Esophagus muscularis mucosa (tissue), 4 donors: ENCODE data around the gene PARP12. TPM values are rescaled to one million over a fixed set of nuclear protein-coding genes. Genes with fewer than 3 reads are reported as not detected.

Source experiments
- DNase-seq: peaks from one replicate; pipeline ENCODE4 v3.0.0-alpha.2; 2017; ENCODE audit errors: extremely low spot score
- H3K27ac ChIP-seq, 4 donors: fragments of 200-600 bp; sonication (generic); replicated peaks in 1 of 4; 1 replicate in 3 of 4; 2 replicates in 1 of 4; pipeline ENCODE4 v1.5.1; 2016 to 2019; ENCODE audit warnings: mild to moderate bottlenecking in 1 of 4
- H3K27me3 ChIP-seq, 4 donors: fragments of 200-600 bp; sonication (generic); one replicate each; pipeline versions ENCODE4 v1.5.1 to v1.6.0; 2016 to 2019
- H3K36me3 ChIP-seq, 4 donors: fragments of 200-600 bp; sonication (generic); one replicate each; pipeline ENCODE4 v1.5.1; 2016 to 2019
- H3K4me1 ChIP-seq, 4 donors: fragments of 200-600 bp; sonication (generic); one replicate each; pipeline ENCODE4 v1.5.1; 2016 to 2019
- H3K4me3 ChIP-seq, 4 donors: fragments of 200-600 bp; sonication (generic); 1 replicate in 2 of 4; 2 replicates in 2 of 4; pipeline ENCODE4 v1.5.1; 2016 to 2019; ENCODE audit warnings: mild to moderate bottlenecking in 4 of 4, moderate library complexity in 1 of 4
- H3K9me3 ChIP-seq, 4 donors: fragments of 200-600 bp; sonication (generic); 1 replicate in 3 of 4; 2 replicates in 1 of 4; pipeline ENCODE4 v1.5.1; 2016 to 2019
- CTCF ChIP-seq, 3 experiments: fragments of 200-600 bp in 2 of 3; fragments of 450-650 bp in 1 of 3; sonication (generic) in 2 of 3; IDR thresholded peaks; one replicate each; pipeline ENCODE4 v1.5.1; 2017 to 2019; ENCODE audit warnings: antibody characterized with exemption in 3 of 3, mild to moderate bottlenecking in 2 of 3, moderate library complexity in 1 of 3
- EP300 ChIP-seq: sonication (generic); formaldehyde crosslinking; IDR thresholded peaks from one replicate; pipeline ENCODE4 v1.6.1; 2017; ENCODE audit warnings: antibody characterized with exemption
- POLR2A ChIP-seq: fragments of 450-650 bp; IDR thresholded peaks from one replicate; pipeline ENCODE4 v1.6.1; 2017; ENCODE audit warnings: antibody characterized with exemption, moderate library complexity, mild to moderate bottlenecking, low read depth
- POLR2AphosphoS5 ChIP-seq, 2 donors: sonication (generic); formaldehyde crosslinking; IDR thresholded peaks; one replicate each; pipeline ENCODE4 v1.6.1; 2017; ENCODE audit warnings: antibody characterized with exemption in 2 of 2
- WGBS: methylation state at CpG from one replicate; pipeline ENCODE4 v1.1.5; 2018; 5-methylcytosine and 5-hydroxymethylcytosine counted together
- intact Hi-C: fragments of 100-400 bp; cut with DNase I; formaldehyde crosslinking; loops from one replicate; pipeline ENCODE4 v1.15.1; 2023
- total RNA-seq, 4 donors: library from RNA; depleted of rRNA; stranded (reverse); fragments of >200 nt; gene quantifications; one replicate each; pipeline versions ENCODE4 v1.1.0 to v1.2.1, GENCODE V29; 2016

PARP12 gene
- total RNA-seq, 4 donors from 2014 or later: 20.6 to 24.5 (median 23.4) TPM

GRCh38 chr7:140035400-140036223 lies 27.1 kb downstream of the PARP12 start:
- peaks cover 0 to 6% (median 4%) of the 10 kb centered on the region in 4 donors for H3K4me1 ChIP-seq
- TF ChIP-seq EP300 (no peak), POLR2AphosphoS5 (IDR thresholded peaks at IDR 0.05) (no peak), POLR2A (no peak), CTCF (IDR thresholded peaks at IDR 0.05) (no peak)
- H3K27ac ChIP-seq: no peak overlapping the region
- no peaks in the 10 kb centered on the region for H3K27me3 ChIP-seq
- no peak overlapping the region for H3K4me3 ChIP-seq
- no peaks in the 10 kb centered on the region for H3K9me3 ChIP-seq
- peaks cover 28 to 81% (median 45%) of the 10 kb centered on the region in 4 donors for H3K36me3 ChIP-seq
- WGBS: 65% methylated on average over 6 of the region's 7 CpGs
- intact Hi-C loops: no loop called here
- no peak for DNase-seq

GRCh38 chr7:140034421-140034820 lies 28.3 kb downstream of the PARP12 start:
- H3K4me1 ChIP-seq: peaks cover 0 to 6% (median 4%) of the 10 kb centered on the region in 4 donors
- no peak for TF ChIP-seq EP300
- TF ChIP-seq POLR2AphosphoS5 (IDR thresholded peaks at IDR 0.05): no peak
- TF ChIP-seq CTCF (IDR thresholded peaks at IDR 0.05): no peak
- TF ChIP-seq POLR2A: no peak
- no peak overlapping the region for H3K27ac ChIP-seq
- H3K4me3 ChIP-seq: no peak overlapping the region
- peaks cover 17 to 78% (median 40%) of the 10 kb centered on the region in 4 donors for H3K36me3 ChIP-seq
- intact Hi-C loops: no loop called here
- H3K9me3 ChIP-seq: no peaks in the 10 kb centered on the region
- no peaks in the 10 kb centered on the region for H3K27me3 ChIP-seq
- no peak for DNase-seq

GRCh38 chr7:140033779-140034363 lies 28.9 kb downstream of the PARP12 start:
- H3K36me3 ChIP-seq: peaks cover 15 to 73% (median 39%) of the 10 kb centered on the region in 4 donors
- intact Hi-C loops: no loop called here
- peaks cover 0 to 4% (median under 1%) of the 10 kb centered on the region in 4 donors for H3K4me1 ChIP-seq

GRCh38 chr7:140033036-140033435 lies 29.7 kb downstream of the PARP12 start:
- 91% methylated on average over 8 of the region's 8 CpGs for WGBS
- DNase-seq: no peak
- Histone ChIP-seq H3K4me3 (no peak overlapping the region), H3K36me3 (peaks cover 19 to 74% (median 41%) of the 10 kb centered on the region in 4 donors), H3K4me1 (peaks cover 0 to 4% (median 0%) of the 10 kb centered on the region in 4 donors), H3K27ac (no peak overlapping the region), H3K9me3 (no peaks in the 10 kb centered on the region), H3K27me3 (no peaks in the 10 kb centered on the region)
- no peak for TF ChIP-seq EP300
- TF ChIP-seq POLR2A: no peak
- TF ChIP-seq POLR2AphosphoS5 (IDR thresholded peaks at IDR 0.05): no peak
- TF ChIP-seq CTCF (IDR thresholded peaks at IDR 0.05): no peak
- intact Hi-C loops: no loop called here

More at GRCh38 chr7:140033779-140034363, 28.9 kb downstream of the PARP12 start:
- Histone ChIP-seq H3K27me3 (no peaks in the 10 kb centered on the region), H3K9me3 (no peaks in the 10 kb centered on the region), H3K27ac (no peak overlapping the region), H3K4me3 (no peak overlapping the region)
- TF ChIP-seq CTCF (IDR thresholded peaks at IDR 0.05) (no peak), POLR2A (no peak), POLR2AphosphoS5 (IDR thresholded peaks at IDR 0.05) (no peak), EP300 (no peak)
- WGBS: 93% methylated on average over 13 of the region's 14 CpGs
- no peak for DNase-seq
